Kidney tubule cell (primary cell): ENCODE measurements around the gene PRDM16.
A peak's percentile ranks its signal among the peaks of the same experiment; 100 is the strongest.

Source experiments
- DNase-seq: peaks from one replicate; pipeline ENCODE4 v3.0.0-alpha.2; 2018; ENCODE audit warnings: low spot score

PRDM16 gene

GRCh38 chr1:3183411-3183810 is 114.4 kb downstream of the PRDM16 start:
- DNase-seq: no peak

GRCh38 chr1:3183813-3184212 is 114.8 kb downstream of the PRDM16 start:
- no peak for DNase-seq

GRCh38 chr1:3184666-3185065 is 115.7 kb downstream of the PRDM16 start:
- no peak for DNase-seq

GRCh38 chr1:3185896-3186525 is 117.0 kb downstream of the PRDM16 start:
- DNase-seq: no peak

GRCh38 chr1:3186526-3186921 is 117.5 kb downstream of the PRDM16 start:
- DNase-seq: peak; percentile 70

- DNase-seq: no peak
Measured at GRCh38 chr1:3187415-3188149, 118.6 kb downstream of the PRDM16 start.

- DNase-seq: peak; percentile 18
Measured at GRCh38 chr1:3188150-3188971, 119.4 kb downstream of the PRDM16 start.

GRCh38 chr1:3190256-3191041 is 121.4 kb downstream of the PRDM16 start:
- no peak for DNase-seq

GRCh38 chr1:3192361-3192760 is 123.4 kb downstream of the PRDM16 start:
- DNase-seq: no peak

GRCh38 chr1:3192825-3193224 is 123.8 kb downstream of the PRDM16 start:
- DNase-seq: no peak

GRCh38 chr1:3193811-3194210 is 124.8 kb downstream of the PRDM16 start:
- no peak for DNase-seq

- no peak for DNase-seq
Measured at GRCh38 chr1:3194760-3195479, 125.9 kb downstream of the PRDM16 start.

GRCh38 chr1:3195480-3195815 is 126.4 kb downstream of the PRDM16 start:
- DNase-seq: no peak

- no peak for DNase-seq
Measured at GRCh38 chr1:3195966-3196515, 127.0 kb downstream of the PRDM16 start.

GRCh38 chr1:3196577-3197245 is 127.7 kb downstream of the PRDM16 start:
- DNase-seq: no peak

- DNase-seq: no peak
Measured at GRCh38 chr1:3197781-3198316, 128.8 kb downstream of the PRDM16 start.

GRCh38 chr1:3198371-3199271 is 129.6 kb downstream of the PRDM16 start:
- no peak for DNase-seq

- DNase-seq: no peak
Measured at GRCh38 chr1:3204725-3205124, 135.7 kb downstream of the PRDM16 start.

- DNase-seq: no peak
Measured at GRCh38 chr1:3205815-3206214, 136.8 kb downstream of the PRDM16 start.
